Ishikawa (cell line): ENCODE results near the gene SRRT.

Source experiments
- CEBPB ChIP-seq: IDR thresholded peaks from 2 replicates; pipeline ENCODE4 v1.6.1; 2012
- CREB1 ChIP-seq: IDR thresholded peaks from 2 replicates; pipeline ENCODE4 v1.6.1; 2012; ENCODE audit warnings: low read depth
- EGR1 ChIP-seq: IDR thresholded peaks from 2 replicates; pipeline ENCODE4 v1.6.1; 2012
- EP300 ChIP-seq: IDR thresholded peaks from 2 replicates; pipeline ENCODE4 v1.6.1; 2012; ENCODE audit warnings: borderline replicate concordance
- FOXM1 ChIP-seq: IDR thresholded peaks from 2 replicates; pipeline ENCODE4 v1.6.1; 2012; ENCODE audit warnings: low read depth, borderline replicate concordance
- MAX ChIP-seq: IDR thresholded peaks from 2 replicates; pipeline ENCODE4 v1.6.1; 2012
- NFIC ChIP-seq: IDR thresholded peaks from 2 replicates; pipeline ENCODE4 v1.6.1; 2012
- RAD21 ChIP-seq: IDR thresholded peaks from 2 replicates; pipeline ENCODE4 v1.6.1; 2012; ENCODE audit warnings: low read depth
- TAF1 ChIP-seq: IDR thresholded peaks from 2 replicates; pipeline ENCODE4 v1.6.1; 2012; ENCODE audit warnings: low read depth, mild to moderate bottlenecking
- TCF12 ChIP-seq: IDR thresholded peaks from 2 replicates; pipeline ENCODE4 v1.6.1; 2012; ENCODE audit warnings: low read depth
- TEAD4 ChIP-seq: IDR thresholded peaks from 2 replicates; pipeline ENCODE4 v1.6.1; 2012
- USF1 ChIP-seq: IDR thresholded peaks from 2 replicates; pipeline ENCODE4 v1.6.1; 2012
- YY1 ChIP-seq: IDR thresholded peaks from 2 replicates; pipeline ENCODE4 v1.6.1; 2012; ENCODE audit warnings: low read depth
- ZBTB7A ChIP-seq: IDR thresholded peaks from 2 replicates; pipeline ENCODE4 v1.6.1; 2012; ENCODE audit warnings: low read depth
- TF ChIP-seq, protein P1 (sequence below): IDR thresholded peaks from 2 replicates; pipeline ENCODE4 v1.6.1; 2012; ENCODE audit warnings: low read depth, mild to moderate bottlenecking

Gene SRRT

GRCh38 chr7:100867040-100867775, 7.7 kb upstream of the SRRT start, which contains the start of gene TRIP6:
Gene TRIP6 (plus strand): TSS chr7:100867387. CDS start chr7:100867498, 111 bp downstream.
- peak; percentile 50; the same call in 1 of the 2 replicates for TF ChIP-seq EP300
- peak; percentile 98 for TF ChIP-seq USF1
- TF ChIP-seq YY1 = no peak; the same call in 1 of the 2 replicates
- TF ChIP-seq NFIC = peak; percentile 38; the same call in 1 of the 2 replicates
- peak; percentile 98 for TF ChIP-seq TEAD4
- TF ChIP-seq TAF1 = peak; percentile 56
- TF ChIP-seq CREB1 = peak; percentile 52
- peak; percentile 89 for TF ChIP-seq MAX
- TF ChIP-seq ZBTB7A = peak; percentile 87; the same call in 1 of the 2 replicates
- TF ChIP-seq RAD21 = no peak
- no peak; the same call in 1 of the 2 replicates for TF ChIP-seq EGR1
- TF ChIP-seq TCF12 = peak; percentile 56
- TF ChIP-seq CEBPB = no peak
- TF ChIP-seq, protein P1, sequence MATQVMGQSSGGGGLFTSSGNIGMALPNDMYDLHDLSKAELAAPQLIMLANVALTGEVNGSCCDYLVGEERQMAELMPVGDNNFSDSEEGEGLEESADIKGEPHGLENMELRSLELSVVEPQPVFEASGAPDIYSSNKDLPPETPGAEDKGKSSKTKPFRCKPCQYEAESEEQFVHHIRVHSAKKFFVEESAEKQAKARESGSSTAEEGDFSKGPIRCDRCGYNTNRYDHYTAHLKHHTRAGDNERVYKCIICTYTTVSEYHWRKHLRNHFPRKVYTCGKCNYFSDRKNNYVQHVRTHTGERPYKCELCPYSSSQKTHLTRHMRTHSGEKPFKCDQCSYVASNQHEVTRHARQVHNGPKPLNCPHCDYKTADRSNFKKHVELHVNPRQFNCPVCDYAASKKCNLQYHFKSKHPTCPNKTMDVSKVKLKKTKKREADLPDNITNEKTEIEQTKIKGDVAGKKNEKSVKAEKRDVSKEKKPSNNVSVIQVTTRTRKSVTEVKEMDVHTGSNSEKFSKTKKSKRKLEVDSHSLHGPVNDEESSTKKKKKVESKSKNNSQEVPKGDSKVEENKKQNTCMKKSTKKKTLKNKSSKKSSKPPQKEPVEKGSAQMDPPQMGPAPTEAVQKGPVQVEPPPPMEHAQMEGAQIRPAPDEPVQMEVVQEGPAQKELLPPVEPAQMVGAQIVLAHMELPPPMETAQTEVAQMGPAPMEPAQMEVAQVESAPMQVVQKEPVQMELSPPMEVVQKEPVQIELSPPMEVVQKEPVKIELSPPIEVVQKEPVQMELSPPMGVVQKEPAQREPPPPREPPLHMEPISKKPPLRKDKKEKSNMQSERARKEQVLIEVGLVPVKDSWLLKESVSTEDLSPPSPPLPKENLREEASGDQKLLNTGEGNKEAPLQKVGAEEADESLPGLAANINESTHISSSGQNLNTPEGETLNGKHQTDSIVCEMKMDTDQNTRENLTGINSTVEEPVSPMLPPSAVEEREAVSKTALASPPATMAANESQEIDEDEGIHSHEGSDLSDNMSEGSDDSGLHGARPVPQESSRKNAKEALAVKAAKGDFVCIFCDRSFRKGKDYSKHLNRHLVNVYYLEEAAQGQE = no peak
- no peak for TF ChIP-seq FOXM1

- TF ChIP-seq FOXM1 = no peak
- TF ChIP-seq TAF1 = no peak
- TF ChIP-seq CREB1 = no peak
- no peak; the same call in 1 of the 2 replicates for TF ChIP-seq ZBTB7A
- TF ChIP-seq EGR1 = no peak
- TF ChIP-seq YY1 = no peak
- TF ChIP-seq TEAD4 = no peak
- no peak for TF ChIP-seq CEBPB
- TF ChIP-seq NFIC = no peak
- TF ChIP-seq, protein P1 = no peak
- no peak for TF ChIP-seq MAX
- no peak for TF ChIP-seq TCF12
- no peak for TF ChIP-seq USF1
- no peak for TF ChIP-seq RAD21
- no peak for TF ChIP-seq EP300
These were observed 7.0 kb upstream of the SRRT start for GRCh38 chr7:100867776-100868485.

- no peak for TF ChIP-seq CEBPB
- no peak for TF ChIP-seq EP300
- no peak for TF ChIP-seq ZBTB7A
- no peak for TF ChIP-seq CREB1
- TF ChIP-seq FOXM1 = no peak
- no peak for TF ChIP-seq EGR1
- no peak for TF ChIP-seq TAF1
- TF ChIP-seq MAX = no peak
- TF ChIP-seq TCF12 = no peak
- TF ChIP-seq NFIC = no peak
- no peak for TF ChIP-seq RAD21
- TF ChIP-seq, protein P1 = no peak
- no peak for TF ChIP-seq USF1
- no peak for TF ChIP-seq YY1
These were observed 1.2 kb upstream of the SRRT start for GRCh38 chr7:100873599-100874299.
